Spleen (tissue), 11 donors: ENCODE measurements around the gene LINGO4. TPM values are rescaled to one million over a fixed set of nuclear protein-coding genes. Genes with fewer than 3 reads are reported as not detected.
A peak's percentile ranks its signal among the peaks of the same experiment; 100 is the strongest.

Source experiments
- DNase-seq: peaks from one replicate; pipeline ENCODE4 v3.0.0-alpha.2; 2020
- H3K27ac ChIP-seq, 8 donors: fragments of 200-600 bp; sonication (generic) in 7 of 8; 1 replicate in 4 of 8; 2 replicates in 4 of 8; pipeline versions ENCODE4 v1.5.0 to v1.8.0; 2016 to 2021; ENCODE audit warnings: inconsistent platforms in 4 of 8, mild to moderate bottlenecking in 4 of 8, moderate library complexity in 1 of 8
- H3K27me3 ChIP-seq, 7 donors: fragments of 200-600 bp; sonication (generic) in 6 of 7; replicated peaks in 1 of 7; 1 replicate in 4 of 7; 2 replicates in 3 of 7; pipeline versions ENCODE4 v1.5.0 to v1.8.0; 2016 to 2021; ENCODE audit warnings: inconsistent platforms in 3 of 7, mild to moderate bottlenecking in 1 of 7
- H3K36me3 ChIP-seq, 6 donors: fragments of 200-600 bp; sonication (generic) in 5 of 6; 1 replicate in 4 of 6; 2 replicates in 2 of 6; pipeline versions ENCODE4 v1.5.0 to v1.8.0; 2016 to 2021; ENCODE audit warnings: inconsistent platforms in 2 of 6
- H3K4me1 ChIP-seq, 6 donors: fragments of 200-600 bp; sonication (generic) in 5 of 6; 1 replicate in 3 of 6; 2 replicates in 3 of 6; pipeline versions ENCODE4 v1.5.0 to v1.8.0; 2016 to 2021; ENCODE audit warnings: inconsistent platforms in 3 of 6
- H3K4me3 ChIP-seq, 8 donors: fragments of 200-600 bp; sonication (generic) in 7 of 8; 1 replicate in 4 of 8; 2 replicates in 4 of 8; pipeline versions ENCODE4 v1.5.0 to v1.8.0; 2016 to 2021; ENCODE audit warnings: inconsistent platforms in 4 of 8, mild to moderate bottlenecking in 4 of 8, moderate library complexity in 2 of 8
- H3K9me3 ChIP-seq, 8 donors: fragments of 200-600 bp; sonication (generic) in 7 of 8; 1 replicate in 4 of 8; 2 replicates in 4 of 8; pipeline versions ENCODE4 v1.5.0 to v1.8.0; 2016 to 2021; ENCODE audit warnings: inconsistent platforms in 4 of 8
- POLR2A ChIP-seq, 3 donors: fragments of 450-650 bp; IDR thresholded peaks; one replicate each; pipeline ENCODE4 v1.5.1; 2017; ENCODE audit warnings: antibody characterized with exemption in 3 of 3, mild to moderate bottlenecking in 1 of 3
- POLR2AphosphoS5 ChIP-seq, 3 donors: sonication (generic); formaldehyde crosslinking; IDR thresholded peaks; one replicate each; pipeline ENCODE4 v1.5.1; 2017; ENCODE audit warnings: antibody characterized with exemption in 3 of 3
- WGBS, 5 donors: extraction: QIAGEN DNeasy Blood & Tissue Kit in 3 of 5; methylation state at CpG; one replicate each; pipeline versions ENCODE4 v1.1.5 to v1.1.7; 2013 to 2018; 5-methylcytosine and 5-hydroxymethylcytosine counted together
- intact Hi-C: fragments of 100-400 bp; cut with DNase I; formaldehyde crosslinking; loops from one replicate; pipeline ENCODE4 v1.15.0; 2023; ENCODE audit warnings: low total_unique reads
- polyA plus RNA-seq, 3 donors: library from polyadenylated mRNA; stranded (reverse); fragments of 200-250 nt; gene quantifications; one replicate each; pipeline ENCODE4 v1.2.1, GENCODE V29; 2013
- total RNA-seq, 7 donors: library from RNA; depleted of rRNA in 3 of 7; stranded (reverse); fragments of >200 nt in 3 of 7; fragmentation: NEBNext Ultra II Directional in 4 of 7; extraction: Animal tissue kit (Norgen Biotek cat#: 25700) in 4 of 7; gene quantifications; one replicate each; pipeline versions ENCODE4 v1.1.0 to v1.2.1, GENCODE V29; 2016 to 2021
- TF ChIP-seq, protein P1 (sequence below), 11 experiments: fragments of 200-600 bp in 7 of 11; fragments of 450-650 bp in 4 of 11; sonication (generic) in 4 of 11; IDR thresholded peaks in 8 of 11; conservative IDR thresholded peaks in 3 of 11; 1 replicate in 7 of 11; 2 replicates in 4 of 11; pipeline versions ENCODE4 v1.4.0 to v1.8.0; 2016 to 2021; ENCODE audit warnings: antibody characterized with exemption in 11 of 11, inconsistent platforms in 4 of 11, mild to moderate bottlenecking in 1 of 11
- donor health status: healthy with polysubstance abuse.
- donor health status: DM: no; HTN: no; CAD: no; lungs with moderate emphysema.
- donor health status: DM: no; HTN: no; CAD: no.
- donor health status: Bipolar disorder and iron deficiency.
- donor health status: healthy.
- donor health status: DM: no; HTN: no; CAD: no.
- donor health status: DM: yes; HTN: yes; CAD: no.

The LINGO4 gene
- total and polyA plus RNA-seq, 10 donors: 0.04 to 0.36 (median 0.18) TPM; not detected in 4

DNA sequence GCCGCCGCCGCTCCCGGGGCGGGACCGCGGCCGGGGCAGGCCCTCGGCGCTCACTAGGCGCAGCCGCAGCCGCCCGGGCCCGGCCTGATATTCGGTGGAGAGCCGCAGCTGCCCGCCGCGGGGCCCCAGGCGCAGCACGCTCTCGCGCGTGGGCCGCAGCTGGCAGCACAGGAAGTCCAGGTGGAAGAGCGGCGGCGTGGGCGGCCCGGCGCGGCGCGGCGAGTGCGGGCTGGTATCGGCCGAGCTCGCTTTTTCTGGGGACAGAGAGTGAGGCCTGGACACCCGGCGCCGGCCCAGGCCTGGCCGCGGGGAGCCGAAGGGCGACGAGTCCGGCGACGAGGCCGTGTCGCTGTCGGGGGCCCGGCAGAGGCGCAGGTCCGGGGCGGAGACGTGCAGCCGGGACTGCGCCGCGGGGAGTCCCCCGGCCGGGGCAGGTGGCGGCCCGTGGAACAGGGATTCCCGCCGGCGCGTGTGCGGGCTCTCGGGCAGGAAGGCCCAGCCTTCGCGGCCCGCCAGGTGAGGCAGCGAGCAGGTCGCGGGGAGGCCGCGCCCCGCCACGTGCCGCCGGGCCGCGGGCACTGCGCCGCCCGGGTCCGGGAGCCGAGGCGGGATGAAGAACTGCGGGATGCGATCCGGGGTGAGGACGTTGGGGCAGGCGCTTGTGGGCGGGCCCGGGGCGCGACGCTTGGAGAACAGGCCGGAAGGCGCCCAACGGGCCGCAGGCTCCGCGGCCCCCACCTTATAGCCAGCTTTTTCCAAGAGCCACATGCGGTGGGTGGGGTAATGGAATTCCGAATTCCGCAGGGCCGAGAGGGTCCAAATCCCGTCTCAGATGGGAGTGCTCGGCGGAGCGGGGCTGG lies 33.2 kb upstream of the LINGO4 start:
- Histone ChIP-seq H3K4me1 (peaks cover 15 to 52% (median 36%) of the 10 kb centered on the region in 6 donors), H3K4me3 (peak overlapping the region; percentile 24 to 71 (median 46)), H3K9me3 (no peaks in the 10 kb centered on the region), H3K27ac (peak overlapping the region in 5 of 8 donors; percentile 22 to 69 (median 66)), H3K27me3 (peaks cover 0 to 41% (median 34%) of the 10 kb centered on the region in 7 donors), H3K36me3 (no peaks in the 10 kb centered on the region)
- intact Hi-C loops: loop anchor here (10.0 kb wide), 1 partner anchor 244 kb away; no protein-coding TSS in a partner anchor
- peak; percentile 86 for DNase-seq
- TF ChIP-seq POLR2AphosphoS5 (IDR thresholded peaks at IDR 0.05) (peak in 2 of 3 donors; percentile 45 to 46), POLR2A (IDR thresholded peaks at IDR 0.05) (no peak)
- TF ChIP-seq, protein P1, sequence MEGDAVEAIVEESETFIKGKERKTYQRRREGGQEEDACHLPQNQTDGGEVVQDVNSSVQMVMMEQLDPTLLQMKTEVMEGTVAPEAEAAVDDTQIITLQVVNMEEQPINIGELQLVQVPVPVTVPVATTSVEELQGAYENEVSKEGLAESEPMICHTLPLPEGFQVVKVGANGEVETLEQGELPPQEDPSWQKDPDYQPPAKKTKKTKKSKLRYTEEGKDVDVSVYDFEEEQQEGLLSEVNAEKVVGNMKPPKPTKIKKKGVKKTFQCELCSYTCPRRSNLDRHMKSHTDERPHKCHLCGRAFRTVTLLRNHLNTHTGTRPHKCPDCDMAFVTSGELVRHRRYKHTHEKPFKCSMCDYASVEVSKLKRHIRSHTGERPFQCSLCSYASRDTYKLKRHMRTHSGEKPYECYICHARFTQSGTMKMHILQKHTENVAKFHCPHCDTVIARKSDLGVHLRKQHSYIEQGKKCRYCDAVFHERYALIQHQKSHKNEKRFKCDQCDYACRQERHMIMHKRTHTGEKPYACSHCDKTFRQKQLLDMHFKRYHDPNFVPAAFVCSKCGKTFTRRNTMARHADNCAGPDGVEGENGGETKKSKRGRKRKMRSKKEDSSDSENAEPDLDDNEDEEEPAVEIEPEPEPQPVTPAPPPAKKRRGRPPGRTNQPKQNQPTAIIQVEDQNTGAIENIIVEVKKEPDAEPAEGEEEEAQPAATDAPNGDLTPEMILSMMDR (IDR thresholded peaks at IDR 0.05 in 8 of 11, conservative IDR thresholded peaks at IDR 0.05 in 3 of 11): no peak
- WGBS, 5 donors: 0 to 2% (median 1%) methylated on average over 26 to 117 of the region's 117 CpGs

DNA sequence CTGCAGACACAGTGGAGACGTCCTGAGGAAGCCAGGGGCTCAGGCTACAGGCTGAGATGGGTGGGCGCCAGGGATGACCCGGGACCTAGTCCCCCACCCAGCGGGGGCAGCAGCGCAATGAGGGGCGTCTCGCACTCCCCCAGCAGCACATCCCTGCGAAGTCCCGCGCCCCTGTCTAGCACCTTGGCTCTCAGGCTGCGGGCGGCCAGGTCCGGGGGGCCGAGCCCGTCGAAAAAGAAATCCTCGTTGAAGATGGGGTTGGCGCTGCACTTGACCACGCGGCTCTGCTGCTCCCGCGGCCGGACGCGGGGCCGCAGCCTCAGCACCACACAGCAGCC lies 32.6 kb upstream of the LINGO4 start:
- 5 to 15% (median 7%) methylated on average over 7 to 26 of the region's 26 CpGs for WGBS, 5 donors
- peak overlapping the region in 4 of 8 donors; percentile 22 to 69 (median 66) for H3K27ac ChIP-seq

DNA sequence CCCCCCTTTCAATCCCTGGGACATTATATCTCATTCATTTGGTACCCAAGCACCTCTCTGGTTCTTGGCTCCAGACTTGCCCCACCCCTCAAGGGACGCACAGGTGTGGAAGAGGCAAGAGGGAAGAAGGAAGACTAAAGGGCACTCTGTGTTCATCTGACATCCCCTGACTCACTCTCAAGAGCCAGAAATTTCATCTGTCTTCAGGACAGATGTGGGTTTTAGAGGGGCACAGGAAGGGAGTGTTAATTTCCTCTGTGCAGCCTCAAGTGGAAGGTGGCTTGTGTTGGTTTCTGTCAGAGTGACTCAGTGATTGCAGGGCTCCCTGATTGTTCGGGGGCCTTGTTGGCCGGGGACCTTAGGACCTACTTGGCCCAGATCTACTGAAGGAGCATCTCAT lies 32.0 kb upstream of the LINGO4 start:
- Histone ChIP-seq H3K27me3 (peaks cover 0 to 41% (median 34%) of the 10 kb centered on the region in 7 donors), H3K4me3 (peak overlapping the region in 1 of 8 donors; percentile 71), H3K36me3 (no peaks in the 10 kb centered on the region), H3K9me3 (no peaks in the 10 kb centered on the region), H3K4me1 (peaks cover 15 to 53% (median 36%) of the 10 kb centered on the region in 6 donors), H3K27ac (peak overlapping the region in 2 of 8 donors; percentile 67 to 69)
- DNase-seq: no peak
- TF ChIP-seq POLR2AphosphoS5 (IDR thresholded peaks at IDR 0.05) (no peak), POLR2A (IDR thresholded peaks at IDR 0.05) (no peak)
- TF ChIP-seq, protein P1 (IDR thresholded peaks at IDR 0.05 in 8 of 11, conservative IDR thresholded peaks at IDR 0.05 in 3 of 11): no peak
- intact Hi-C loops: loop anchor here (10.0 kb wide), 1 partner anchor 242 kb away; no protein-coding TSS in a partner anchor
- 18 to 37% (median 21%) methylated on average over 3 of the region's 3 CpGs for WGBS, 5 donors

More for the DNA sequence above, 32.6 kb upstream of the LINGO4 start:
- intact Hi-C loops: loop anchor here (10.0 kb wide), 1 partner anchor 243 kb away; no protein-coding TSS in a partner anchor
- DNase-seq: peak; percentile 81
- Histone ChIP-seq H3K4me3 (peak overlapping the region in 7 of 8 donors; percentile 24 to 71 (median 48)), H3K36me3 (no peaks in the 10 kb centered on the region), H3K4me1 (peaks cover 15 to 53% (median 36%) of the 10 kb centered on the region in 6 donors), H3K27me3 (peaks cover 0 to 41% (median 34%) of the 10 kb centered on the region in 7 donors), H3K9me3 (no peaks in the 10 kb centered on the region)
- TF ChIP-seq POLR2AphosphoS5 (IDR thresholded peaks at IDR 0.05) (no peak), POLR2A (IDR thresholded peaks at IDR 0.05) (no peak)
- TF ChIP-seq, protein P1 (IDR thresholded peaks at IDR 0.05 in 8 of 11, conservative IDR thresholded peaks at IDR 0.05 in 3 of 11): no peak

DNA sequence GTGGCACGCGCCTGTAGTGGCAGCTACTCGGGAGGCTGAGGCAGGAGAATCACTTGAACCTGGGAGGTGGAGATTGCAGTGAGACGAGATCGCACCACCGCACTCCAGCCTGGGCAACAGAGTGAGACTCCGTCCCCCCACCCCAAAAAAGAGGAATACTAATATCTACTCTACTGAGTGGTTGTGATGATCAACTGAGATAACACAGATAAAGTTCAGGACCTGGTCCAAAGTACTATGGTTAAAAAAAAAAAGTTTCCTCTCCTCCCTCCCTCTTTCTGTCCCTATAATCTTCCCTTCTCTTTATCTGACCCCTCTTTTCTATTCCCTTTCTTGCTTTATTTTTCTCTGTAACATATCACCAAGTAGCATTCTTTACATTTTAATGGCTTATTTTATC lies 30.4 kb upstream of the LINGO4 start:
- Histone ChIP-seq H3K27me3 (peaks cover 0 to 39% (median 34%) of the 10 kb centered on the region in 7 donors), H3K9me3 (no peaks in the 10 kb centered on the region), H3K36me3 (no peaks in the 10 kb centered on the region), H3K27ac (no peak overlapping the region), H3K4me3 (no peak overlapping the region), H3K4me1 (peaks cover 15 to 60% (median 40%) of the 10 kb centered on the region in 6 donors)
- WGBS, 5 donors: 91 to 98% (median 93%) methylated on average over 7 of the region's 7 CpGs
- intact Hi-C loops: loop anchor here (10.0 kb wide), 1 partner anchor 241 kb away; no protein-coding TSS in a partner anchor
- DNase-seq: no peak
- TF ChIP-seq POLR2AphosphoS5 (IDR thresholded peaks at IDR 0.05) (no peak), POLR2A (IDR thresholded peaks at IDR 0.05) (no peak)
- TF ChIP-seq, protein P1 (IDR thresholded peaks at IDR 0.05 in 8 of 11, conservative IDR thresholded peaks at IDR 0.05 in 3 of 11): no peak
